HCT116 (cell line): ENCODE measurements around the gene IL1RAPL2. TPM values are rescaled to one million over a fixed set of nuclear protein-coding genes. Genes with fewer than 3 reads are reported as not detected.

ENCODE experiments used
- ATAC-seq: fragments of 200-7000 bp; cut with Tn5 transposase; 2 replicates; pipeline ENCODE4 v1.9.1; 2020; ENCODE audit warnings: mild to moderate bottlenecking, moderate library complexity
- BruUV-seq: library from RNA; stranded (reverse); fragments of 400-500 nt; replicated peaks from 2 replicates; lab custom pipeline; 2021; lab: Mats Ljungman, UMichigan
- CTCF ChIA-PET: fragments of 300-600 bp; sonication (Branson Sonifier 250); formaldehyde crosslinking; loops from one replicate; lab custom pipeline; 2021; ENCODE audit warnings: antibody characterized with exemption; lab: Charles Lee
- POLR2A ChIA-PET: fragments of 300-600, 350-600 bp; sonication (Branson Sonifier 250); formaldehyde crosslinking; loops from one replicate; lab custom pipeline; 2021; ENCODE audit warnings: antibody characterized with exemption; lab: Charles Lee
- RAD21 ChIA-PET, 2 experiments: fragments of 300-600 bp; sonication (Branson Sonifier 250); formaldehyde crosslinking; loops; one replicate each; lab custom pipeline; 2023; ENCODE audit warnings: low total read pairs in 2 of 2; ENCODE audit not compliant: uncharacterized antibody in 2 of 2, unreplicated experiment in 2 of 2, low non-redundant PET in 1 of 2; lab: Charles Lee
- DNase-seq: peaks from one replicate; pipeline ENCODE4 v3.0.0-alpha.2; 2010; ENCODE audit warnings: low read depth, low spot score
- H2AFZ ChIP-seq: fragments of 200-600 bp; shearing (Covaris generic), sonication (generic); 2 replicates; pipeline ENCODE4 v1.6.1; 2017; ENCODE audit warnings: low read depth, mixed run types, mixed read lengths, antibody characterized with exemption, low read length; ENCODE audit not compliant: poor library complexity, severe bottlenecking
- H3K27ac ChIP-seq: 2 replicates; pipeline ENCODE4 v1.5.1; 2012; ENCODE audit warnings: low read depth, low read length
- H3K27me3 ChIP-seq: fragments of 200-600 bp; sonication (generic); 2 replicates; pipeline ENCODE4 v1.6.1; 2016; ENCODE audit warnings: mixed run types, low read length, mixed read lengths; ENCODE audit not compliant: insufficient read depth
- H3K36me3 ChIP-seq, 2 experiments: fragments of 200-500 bp in 1 of 2; fragments of 200-600 bp in 1 of 2; sonication (Bioruptor generic) in 1 of 2; sonication (generic) in 1 of 2; 2 replicates each; pipeline versions ENCODE4 v1.5.1 to v1.6.1; 2014 to 2016; ENCODE audit warnings: low read length in 2 of 2, inconsistent platforms in 1 of 2, mixed read lengths in 1 of 2, mixed run types in 1 of 2; ENCODE audit not compliant: insufficient read depth in 2 of 2, control insufficient read depth in 1 of 2
- H3K4me1 ChIP-seq, 2 experiments: fragments of 200-600 bp in 1 of 2; sonication (generic) in 1 of 2; 2 replicates each; pipeline versions ENCODE4 v1.5.1 to v1.6.1; 2012 to 2017; ENCODE audit warnings: low read length in 2 of 2, inconsistent platforms in 1 of 2, mild to moderate bottlenecking in 1 of 2, mixed read lengths in 1 of 2, mixed run types in 1 of 2, moderate library complexity in 1 of 2; ENCODE audit not compliant: insufficient read depth in 2 of 2, control insufficient read depth in 1 of 2
- H3K4me2 ChIP-seq: fragments of 200-600 bp; sonication (generic); 2 replicates; pipeline ENCODE4 v1.6.1; 2017; ENCODE audit warnings: mixed run types, low read length, mixed read lengths
- H3K4me3 ChIP-seq, 2 experiments: fragments of 200-600 bp in 1 of 2; sonication (generic) in 1 of 2; replicated peaks in 1 of 2; 2 replicates each; pipeline ENCODE4 v1.5.1; 2011 to 2016; ENCODE audit warnings: low read length in 2 of 2, control low read depth in 1 of 2, low read depth in 1 of 2, mild to moderate bottlenecking in 1 of 2, mixed read lengths in 1 of 2, mixed run types in 1 of 2
- H3K79me2 ChIP-seq: fragments of 200-600 bp; sonication (generic); 2 replicates; pipeline ENCODE4 v1.6.1; 2017; ENCODE audit warnings: mild to moderate bottlenecking, mixed run types, low read length, moderate library complexity, mixed read lengths; ENCODE audit not compliant: insufficient read depth
- H3K9ac ChIP-seq: fragments of 200-600 bp; sonication (generic); 2 replicates; pipeline ENCODE4 v1.6.1; 2016; ENCODE audit warnings: low read length, mixed read lengths
- H3K9me2 ChIP-seq: fragments of 200-600 bp; sonication (generic), shearing (Covaris generic); 2 replicates; pipeline ENCODE4 v1.6.1; 2017; ENCODE audit warnings: mixed run types, mild to moderate bottlenecking, moderate library complexity; ENCODE audit not compliant: insufficient read depth
- H3K9me3 ChIP-seq, 2 experiments: fragments of 200-500 bp in 1 of 2; fragments of 200-600 bp in 1 of 2; sonication (Bioruptor generic) in 1 of 2; sonication (generic) in 1 of 2; 2 replicates each; pipeline ENCODE4 v1.6.1; 2014 to 2017; ENCODE audit warnings: low read length in 2 of 2, mixed read lengths in 2 of 2, inconsistent platforms in 1 of 2, low read depth in 1 of 2, mild to moderate bottlenecking in 1 of 2, mixed run types in 1 of 2, moderate library complexity in 1 of 2; ENCODE audit not compliant: control insufficient read depth in 1 of 2, insufficient read depth in 1 of 2
- H4K20me1 ChIP-seq: fragments of 200-600 bp; sonication (generic), shearing (Covaris generic); 2 replicates; pipeline ENCODE4 v1.6.1; 2017; ENCODE audit warnings: mixed run types, mild to moderate bottlenecking, moderate library complexity; ENCODE audit not compliant: insufficient read depth
- CBX3 ChIP-seq: IDR thresholded peaks from 2 replicates; pipeline ENCODE4 v1.6.1; 2012; ENCODE audit warnings: low read depth
- CEBPB ChIP-seq: IDR thresholded peaks from 2 replicates; pipeline ENCODE4 v1.6.1; 2012; ENCODE audit warnings: low read depth
- EGR1 ChIP-seq: IDR thresholded peaks from 2 replicates; pipeline ENCODE4 v1.6.1; 2012; ENCODE audit warnings: low read depth
- EZH2 ChIP-seq: fragments of 200-600 bp; sonication (generic); IDR thresholded peaks from 2 replicates; pipeline ENCODE4 v1.6.1; 2017; ENCODE audit warnings: antibody characterized with exemption, mixed run types
- FOSL1 ChIP-seq: IDR thresholded peaks from 2 replicates; pipeline ENCODE4 v1.6.1; 2012; ENCODE audit warnings: low read depth
- JUND ChIP-seq: IDR thresholded peaks from 2 replicates; pipeline ENCODE4 v1.6.1; 2012
- MAX ChIP-seq: IDR thresholded peaks from 2 replicates; pipeline ENCODE4 v1.6.1; 2012
- RAD21 ChIP-seq: IDR thresholded peaks from 2 replicates; pipeline ENCODE4 v1.6.1; 2012; ENCODE audit warnings: low read depth, mild to moderate bottlenecking
- REST ChIP-seq: IDR thresholded peaks from 2 replicates; pipeline ENCODE4 v1.6.1; 2012; ENCODE audit warnings: low read depth
- SRF ChIP-seq: IDR thresholded peaks from 2 replicates; pipeline ENCODE4 v1.6.1; 2012; ENCODE audit warnings: low read depth
- TCF7L2 ChIP-seq: IDR thresholded peaks from 2 replicates; pipeline ENCODE4 v1.7.0; 2011; ENCODE audit warnings: borderline replicate concordance, inconsistent platforms; ENCODE audit not compliant: insufficient read depth, insufficient read length; ENCODE audit errors: extremely low read depth
- YY1 ChIP-seq: IDR thresholded peaks from 2 replicates; pipeline ENCODE4 v1.6.1; 2011; ENCODE audit warnings: low read length, low read depth, moderate library complexity, mild to moderate bottlenecking; ENCODE audit not compliant: insufficient replicate concordance; ENCODE audit errors: extremely low read depth
- ZFX ChIP-seq: fragments of 450-650 bp; IDR thresholded peaks from 2 replicates; pipeline ENCODE4 v1.6.1; 2017
- ZNF274 ChIP-seq: fragments of 200-500 bp; sonication (Bioruptor generic); IDR thresholded peaks from 2 replicates; pipeline ENCODE4 v1.6.1; 2014; ENCODE audit warnings: mild to moderate bottlenecking, low read depth, low read length, inconsistent platforms
- intact Hi-C: fragments of 100-400 bp; cut with micrococcal nuclease; formaldehyde crosslinking; loops from 2 replicates; pipeline ENCODE4 v1.10.0; 2022
- total RNA-seq: library from RNA; stranded (reverse); gene quantifications from one replicate; pipeline ENCODE4 v1.2.1, GENCODE V29; 2021; ENCODE audit not compliant: unreplicated experiment

Gene IL1RAPL2
- total RNA-seq, 1 experiment from 2014 or later, result not detected

- DNase-seq, result no peak
- no TSS peak for BruUV-seq
- Histone ChIP-seq H3K27me3 (no peaks in the 10 kb centered on the region), H3K4me1 (no peaks in the 10 kb centered on the region), H3K36me3 (no peaks in the 10 kb centered on the region), H2AFZ (no peak overlapping the region), H3K9ac (no peak overlapping the region), H4K20me1 (no peaks in the 10 kb centered on the region), H3K27ac (no peak overlapping the region), H3K4me2 (no peak overlapping the region), H3K9me2 (no peaks in the 10 kb centered on the region), H3K9me3 (no peaks in the 10 kb centered on the region), H3K4me3 (no peak overlapping the region), H3K79me2 (no peaks in the 10 kb centered on the region)
- POLR2A ChIA-PET, result no interaction called here
- TF ChIP-seq RAD21, result no peak
- TF ChIP-seq YY1, result no peak
- no peak for TF ChIP-seq FOSL1
- TF ChIP-seq CBX3, result no peak
- TF ChIP-seq SRF, result no peak
- no peak for TF ChIP-seq EGR1
- no peak for TF ChIP-seq REST
- CTCF ChIA-PET, result no interaction called here
- ATAC-seq, result no peak
- RAD21 ChIA-PET, result no interaction called here
- intact Hi-C loops, result no loop called here
Observed at GRCh38 chrX:104742355-104742754, 176.4 kb downstream of the IL1RAPL2 start.

GRCh38 chrX:104745152-104745551 lies 179.2 kb downstream of the IL1RAPL2 start:
- CTCF ChIA-PET, result no interaction called here
- H3K4me2 ChIP-seq, result no peak overlapping the region
- ATAC-seq (no peak), DNase-seq (no peak)
- RAD21 ChIA-PET, result no interaction called here
- no peaks in the 10 kb centered on the region for H3K9me2 ChIP-seq
- no peaks in the 10 kb centered on the region for H3K79me2 ChIP-seq
- POLR2A ChIA-PET, result no interaction called here
- no peak overlapping the region for H2AFZ ChIP-seq
- no peak overlapping the region for H3K4me3 ChIP-seq
- H3K9me3 ChIP-seq, result no peaks in the 10 kb centered on the region
- BruUV-seq, result no TSS peak
- H3K27me3 ChIP-seq, result no peaks in the 10 kb centered on the region
- H3K36me3 ChIP-seq, result no peaks in the 10 kb centered on the region
- H3K9ac ChIP-seq, result no peak overlapping the region
- no peaks in the 10 kb centered on the region for H4K20me1 ChIP-seq
- H3K27ac ChIP-seq, result no peak overlapping the region
- no peaks in the 10 kb centered on the region for H3K4me1 ChIP-seq
- intact Hi-C loops, result no loop called here
- TF ChIP-seq ZFX (no peak), EGR1 (no peak), REST (no peak), RAD21 (no peak), ZNF274 (no peak), JUND (no peak), CEBPB (no peak), YY1 (no peak), EZH2 (no peak), TCF7L2 (no peak), MAX (no peak)
